Measurements from ENCODE around the gene OR2AG1.
"Not testable (repeated sequence)": the region's sequence is repeated elsewhere in the genome, so short reads cannot be mapped to it uniquely, and the experiment has no call there.

The OR2AG1 gene

GRCh38 chr11:6794639-6795038 lies 11.8 kb downstream of the OR2AG1 start:
- no peak for DNase-seq

- no peak for DNase-seq
Measured at GRCh38 chr11:6799402-6799801, 16.6 kb downstream of the OR2AG1 start, which contains the start of gene OR6A2. TSS of gene OR6A2 (minus strand) at chr11:6799689. CDS start at chr11:6795708, 3,981 bp downstream.

GRCh38 chr11:6801075-6801474 lies 18.3 kb downstream of the OR2AG1 start:
- DNase-seq, result not testable (repeated sequence)

DNA sequence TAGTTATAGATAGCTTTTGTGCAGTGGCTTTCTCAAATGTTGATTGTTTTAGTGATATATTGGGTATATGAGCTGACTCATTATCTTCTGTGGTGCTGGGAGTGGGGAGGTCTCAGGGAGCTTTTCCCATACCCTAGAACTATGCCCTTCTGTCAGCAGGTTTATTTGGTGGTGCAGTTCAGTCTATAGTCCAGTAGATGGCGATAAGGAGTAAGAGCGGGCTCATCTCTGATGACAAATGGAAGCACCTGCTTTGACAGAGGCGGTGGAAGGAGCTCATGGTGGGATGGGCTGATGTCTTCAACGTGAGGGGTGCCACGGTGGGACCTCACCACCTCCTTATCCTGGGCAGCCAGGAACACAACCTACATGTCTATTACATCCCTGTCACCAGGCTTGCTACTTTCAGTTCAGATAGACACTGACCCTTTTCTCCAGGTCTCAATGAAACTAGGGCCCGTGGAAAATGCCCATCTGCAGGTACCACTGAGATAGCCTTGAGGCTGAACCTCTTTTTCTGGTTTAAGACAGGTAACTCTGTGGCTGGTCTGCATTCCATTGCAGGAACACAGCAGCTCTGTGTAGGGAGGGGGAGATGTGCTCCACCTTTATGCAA lies 29.7 kb downstream of the OR2AG1 start:
- DNase-seq, result peak; percentile 20 to 62

DNA sequence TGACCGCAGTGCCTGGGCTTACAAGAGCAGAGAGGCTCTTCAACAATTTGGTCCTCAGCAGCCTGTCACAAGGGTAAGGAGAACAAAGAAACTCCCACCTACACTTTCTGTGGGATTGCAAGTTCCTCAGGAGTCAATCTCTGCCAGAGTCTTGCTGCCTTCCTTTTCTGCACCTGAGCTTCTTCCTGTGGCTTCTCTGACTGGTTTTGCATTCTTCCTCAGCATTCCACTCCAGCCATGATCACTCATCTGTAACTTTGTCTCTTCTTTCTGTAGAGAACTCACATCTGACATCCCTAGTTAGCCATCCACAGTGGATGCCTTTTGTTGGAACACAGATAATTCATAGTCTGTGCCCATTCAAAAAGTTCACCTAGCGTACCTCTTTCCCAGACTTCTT lies 30.8 kb downstream of the OR2AG1 start:
- DNase-seq, result no peak

DNA sequence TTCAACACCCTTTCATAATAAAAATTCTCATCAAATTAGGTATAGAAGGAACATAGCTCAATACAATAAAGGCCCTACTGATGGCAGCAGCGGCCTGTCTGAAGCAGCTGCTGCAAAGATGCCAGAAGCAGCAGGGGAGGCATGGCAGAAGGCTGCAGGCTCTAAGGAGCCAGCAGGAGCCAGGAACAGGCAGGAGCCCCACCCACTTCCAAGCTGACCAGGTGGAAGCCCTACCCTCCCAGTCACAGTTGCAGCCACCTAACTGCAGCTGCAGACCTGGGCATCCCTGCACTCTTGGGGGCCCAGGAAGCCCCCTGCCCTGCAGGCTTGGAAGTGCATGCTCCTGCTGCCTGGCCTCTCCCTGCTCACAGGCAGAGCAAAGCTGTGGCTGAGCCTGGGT lies 34.9 kb downstream of the OR2AG1 start:
- DNase-seq, result no peak

- no peak for DNase-seq
Measured at GRCh38 chr11:6818967-6819366, 36.1 kb downstream of the OR2AG1 start.

DNA sequence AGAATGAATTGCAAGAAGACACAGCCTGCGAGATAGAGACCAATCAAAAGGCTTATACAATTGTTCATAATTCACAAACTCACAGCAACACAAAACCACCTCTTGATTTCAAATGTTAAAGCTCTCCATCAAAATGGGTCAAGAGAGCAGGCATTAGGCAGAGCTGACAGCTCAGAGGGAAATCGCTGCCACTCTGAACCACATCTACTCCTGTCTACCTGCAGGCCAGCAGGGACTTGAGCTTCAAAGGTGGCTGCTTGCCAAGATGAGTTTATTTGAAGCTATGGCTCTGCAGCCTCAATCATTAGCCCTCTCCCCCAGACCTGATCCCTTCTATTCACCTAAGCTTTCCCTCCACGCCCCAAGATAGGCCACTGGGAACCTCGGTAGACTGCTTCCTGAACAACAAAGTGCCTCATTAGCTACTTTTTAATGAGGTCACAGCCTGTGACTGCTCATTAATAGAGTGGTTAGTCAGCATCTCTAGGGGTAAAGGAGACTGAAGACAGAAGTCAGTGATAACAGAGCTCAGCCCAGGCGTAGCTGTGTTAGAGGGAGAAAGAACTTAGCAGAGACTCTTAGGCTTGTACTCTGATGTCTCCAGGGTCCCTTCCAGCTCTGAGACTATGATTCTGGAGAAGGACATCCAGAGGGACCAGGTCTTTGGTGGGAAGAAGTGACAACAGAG lies 41.5 kb downstream of the OR2AG1 start:
- DNase-seq, result no peak

DNA sequence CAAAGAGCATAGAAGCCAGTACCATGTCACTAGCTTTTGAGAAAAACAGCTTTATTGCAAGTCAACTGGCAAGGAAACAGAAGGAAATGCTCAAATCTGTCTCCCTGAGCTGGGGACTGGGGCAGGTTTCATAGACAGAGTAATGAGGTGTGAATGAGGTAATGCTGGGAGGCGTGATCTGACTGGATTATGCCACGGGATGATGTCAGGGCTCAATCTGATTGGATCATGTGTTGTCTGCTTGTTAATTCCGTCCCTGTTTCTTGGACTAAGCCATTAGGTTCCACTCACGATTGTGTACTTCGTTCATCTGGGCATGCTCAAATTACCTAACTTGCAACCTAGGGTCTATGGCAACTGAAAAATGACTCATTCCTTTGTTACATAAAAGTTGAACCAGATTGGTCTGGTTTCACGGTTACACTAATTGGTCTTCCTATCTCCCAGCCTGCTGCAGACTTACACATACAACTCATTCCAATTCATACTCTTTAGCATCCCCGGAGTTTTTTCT lies 42.5 kb downstream of the OR2AG1 start:
- DNase-seq, result no peak

GRCh38 chr11:6828103-6828502 lies 45.3 kb downstream of the OR2AG1 start:
- no peak for DNase-seq

GRCh38 chr11:6833356-6833755 lies 50.5 kb downstream of the OR2AG1 start:
- no peak for DNase-seq

- peak; percentile 37 to 51 for DNase-seq
Measured at GRCh38 chr11:6834021-6834420, 51.2 kb downstream of the OR2AG1 start.

Measured in inflammatory macrophage treated with lipopolysaccharide for 1 hour (primary cell).